ENCODE results near the gene FOXP2.
"Not testable (repeated sequence)": the region's sequence is repeated elsewhere in the genome, so short reads cannot be mapped to it uniquely, and the experiment has no call there.

Gene FOXP2

GRCh38 chr7:114432703-114433102 is 18.1 kb downstream of the FOXP2 start:
- H3K4me3 ChIP-seq (replicated peaks; ENCODE audit: low read depth, low read length) = no peak overlapping the region
- no peak for DNase-seq (ENCODE audit: extremely low read depth, low read depth)
- no peak for TF ChIP-seq CTCF (IDR thresholded peaks at IDR 0.05; ENCODE audit: low read depth, low read length, missing control alignments)

- H3K4me3 ChIP-seq (replicated peaks; ENCODE audit: low read depth, low read length) = no peak overlapping the region
- DNase-seq (ENCODE audit: extremely low read depth, low read depth) = no peak
- TF ChIP-seq CTCF (IDR thresholded peaks at IDR 0.05; ENCODE audit: low read depth, low read length, missing control alignments) = no peak
Measured at GRCh38 chr7:114439581-114439980, 25.0 kb downstream of the FOXP2 start.

DNA sequence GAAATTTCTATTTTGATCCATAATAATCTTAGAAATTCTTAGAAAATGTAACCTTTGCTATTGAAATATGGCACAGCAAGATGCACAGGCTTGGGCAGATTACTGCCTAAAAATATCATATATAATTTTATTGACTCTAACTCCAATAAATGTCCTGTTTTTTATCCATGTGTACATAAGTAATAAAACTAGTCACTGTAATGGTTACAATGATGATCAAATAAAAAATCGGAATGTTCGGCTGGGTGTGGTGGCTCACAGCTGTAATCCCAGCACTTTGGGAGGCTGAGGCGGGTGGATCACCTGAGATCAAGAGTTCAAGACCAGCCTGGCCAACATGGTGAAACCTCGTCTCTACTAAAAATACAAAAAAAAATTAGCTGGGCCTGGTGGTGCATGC is 26.3 kb downstream of the FOXP2 start:
- not testable (repeated sequence) for H3K4me3 ChIP-seq (replicated peaks; ENCODE audit: low read depth, low read length); DNase-seq (ENCODE audit: extremely low read depth, low read depth)

DNA sequence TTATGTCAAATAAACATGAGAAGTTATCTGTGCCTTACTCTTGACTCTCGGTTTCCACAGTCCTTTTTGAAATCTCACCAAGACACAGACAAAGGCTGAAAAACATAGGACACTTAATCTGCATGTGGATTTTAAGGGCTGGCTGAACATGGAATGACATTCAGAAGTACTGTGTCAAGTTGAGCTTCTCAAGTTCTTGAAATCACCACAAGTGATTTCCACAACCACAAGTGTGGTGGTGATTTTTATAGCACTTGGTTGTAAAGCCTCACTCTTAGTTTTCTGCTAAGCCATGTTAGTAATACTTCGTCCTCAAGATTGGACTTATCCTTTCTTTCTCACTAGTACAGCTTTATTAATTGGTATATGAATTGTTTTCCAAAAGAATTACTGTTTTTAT is 29.6 kb downstream of the FOXP2 start:
- H3K4me3 ChIP-seq (replicated peaks; ENCODE audit: low read depth, low read length) = no peak overlapping the region
- no peak for TF ChIP-seq CTCF (IDR thresholded peaks at IDR 0.05; ENCODE audit: low read depth, low read length, missing control alignments)
- no peak for DNase-seq (ENCODE audit: extremely low read depth, low read depth)

DNA sequence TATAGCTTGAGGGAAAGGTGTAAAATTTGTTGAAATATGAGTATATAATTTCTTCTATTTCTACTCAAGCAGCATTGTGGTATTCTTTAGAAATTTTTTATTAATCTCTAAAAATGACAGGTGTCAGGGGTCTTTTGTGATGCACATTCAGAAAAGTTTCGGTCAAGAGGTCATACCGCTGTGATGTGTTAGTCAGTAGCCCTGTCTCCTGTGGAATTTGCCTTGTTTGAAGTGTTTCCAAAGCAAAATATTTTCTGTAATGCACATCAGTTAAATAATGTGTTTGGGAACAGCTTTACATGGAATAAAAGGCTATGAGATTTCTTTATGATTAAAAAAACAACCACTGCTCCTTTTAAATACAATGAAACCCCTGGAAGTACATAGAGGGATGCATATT is 35.8 kb downstream of the FOXP2 start:
- TF ChIP-seq CTCF (IDR thresholded peaks at IDR 0.05; ENCODE audit: low read depth, low read length, missing control alignments) = no peak
- no peak overlapping the region for H3K4me3 ChIP-seq (replicated peaks; ENCODE audit: low read depth, low read length)
- no peak for DNase-seq (ENCODE audit: extremely low read depth, low read depth)

GRCh38 chr7:114459574-114459973 is 45.0 kb downstream of the FOXP2 start:
- DNase-seq (ENCODE audit: extremely low read depth, low read depth) = no peak
- TF ChIP-seq CTCF (IDR thresholded peaks at IDR 0.05; ENCODE audit: low read depth, low read length, missing control alignments) = no peak
- H3K4me3 ChIP-seq (replicated peaks; ENCODE audit: low read depth, low read length) = no peak overlapping the region

DNA sequence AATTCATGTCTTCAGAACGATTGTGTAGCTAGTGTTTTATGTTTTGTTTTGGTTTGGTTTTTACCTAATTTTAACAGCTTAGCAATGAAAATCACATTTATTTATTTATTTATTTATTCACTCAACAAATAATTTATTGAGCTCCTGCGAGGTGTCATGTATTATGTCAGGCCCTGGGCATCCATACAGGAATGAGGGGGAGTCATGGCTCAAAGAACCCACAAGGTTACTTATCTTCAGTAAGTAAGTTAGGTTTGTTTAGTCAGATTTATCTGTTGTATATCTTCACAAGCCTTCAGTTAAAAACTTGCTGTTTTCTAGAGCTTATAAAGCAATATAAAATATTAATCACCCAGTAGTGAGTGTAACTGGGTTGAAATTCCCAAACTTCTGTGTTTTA is 45.4 kb downstream of the FOXP2 start:
- DNase-seq (ENCODE audit: extremely low read depth, low read depth) = no peak
- TF ChIP-seq CTCF (IDR thresholded peaks at IDR 0.05; ENCODE audit: low read depth, low read length, missing control alignments) = no peak
- no peak overlapping the region for H3K4me3 ChIP-seq (replicated peaks; ENCODE audit: low read depth, low read length)
